ENCODE data around the gene STAT5B. TPM values are rescaled to one million over a fixed set of nuclear protein-coding genes. Genes with fewer than 3 reads are reported as not detected.
A peak's percentile ranks its signal among the peaks of the same experiment; 100 is the strongest.
"Not testable (repeated sequence)": the region's sequence is repeated elsewhere in the genome, so short reads cannot be mapped to it uniquely, and the experiment has no call there.

Gene STAT5B
- total RNA-seq, 1 donor from 2014 or later: 48.5 TPM

- no peak for DNase-seq (ENCODE audit: low read depth, low spot score)
Measured at GRCh38 chr17:42197564-42198156, 78.5 kb downstream of the STAT5B start.

- DNase-seq (ENCODE audit: low read depth, low spot score): peak; percentile 40
Measured at GRCh38 chr17:42193969-42194899, 82.0 kb downstream of the STAT5B start, which contains the start of gene GHDC. TSS of gene GHDC (minus strand) at chr17:42194494. CDS start at chr17:42193581, 913 bp downstream.

- DNase-seq (ENCODE audit: low read depth, low spot score): no peak
Measured at GRCh38 chr17:42193216-42193968, 82.8 kb downstream of the STAT5B start.

- no peak for DNase-seq (ENCODE audit: low read depth, low spot score)
Measured at GRCh38 chr17:42192189-42193126, 83.7 kb downstream of the STAT5B start.

- DNase-seq (ENCODE audit: low read depth, low spot score): no peak
Measured at GRCh38 chr17:42191275-42191608, 84.9 kb downstream of the STAT5B start.

- no peak for DNase-seq (ENCODE audit: low read depth, low spot score)
Measured at GRCh38 chr17:42190491-42191274, 85.5 kb downstream of the STAT5B start.

GRCh38 chr17:42189651-42189965, 86.6 kb downstream of the STAT5B start:
- DNase-seq (ENCODE audit: low read depth, low spot score): no peak

GRCh38 chr17:42188749-42189650, 87.2 kb downstream of the STAT5B start:
- DNase-seq (ENCODE audit: low read depth, low spot score): no peak

- no peak for DNase-seq (ENCODE audit: low read depth, low spot score)
Measured at GRCh38 chr17:42187833-42188232, 88.4 kb downstream of the STAT5B start.

- not testable (repeated sequence) for DNase-seq (ENCODE audit: low read depth, low spot score)
Measured at GRCh38 chr17:42186191-42186590, 90.0 kb downstream of the STAT5B start.

- no peak for DNase-seq (ENCODE audit: low read depth, low spot score)
Measured at GRCh38 chr17:42185621-42185930, 90.6 kb downstream of the STAT5B start.

GRCh38 chr17:42184713-42185620, 91.2 kb downstream of the STAT5B start, which contains the start of gene HCRT:
TSS of gene HCRT (minus strand) at chr17:42185452. CDS start at chr17:42185365, 87 bp downstream.
- DNase-seq (ENCODE audit: low read depth, low spot score): no peak

- peak; percentile 17 for DNase-seq (ENCODE audit: low read depth, low spot score)
Measured at GRCh38 chr17:42183741-42184711, 92.2 kb downstream of the STAT5B start.

GRCh38 chr17:42182927-42183734, 93.1 kb downstream of the STAT5B start:
- no peak for DNase-seq (ENCODE audit: low read depth, low spot score)

GRCh38 chr17:42181851-42182207, 94.4 kb downstream of the STAT5B start:
- DNase-seq (ENCODE audit: low read depth, low spot score): no peak
